Stomach smooth muscle (tissue), 2 donors: ENCODE data around the gene PRAMEF2.
"Not testable (repeated sequence)": the region's sequence is repeated elsewhere in the genome, so short reads cannot be mapped to it uniquely, and the experiment has no call there.

Experiments used
- H3K27ac ChIP-seq: one replicate; pipeline ENCODE4 v1.7.0; 2013; ENCODE audit warnings: mild to moderate bottlenecking, low read length, inconsistent platforms
- H3K27me3 ChIP-seq, 2 donors: one replicate each; pipeline ENCODE4 v1.7.0; 2013; ENCODE audit warnings: low read length in 2 of 2; ENCODE audit not compliant: insufficient read depth in 2 of 2, control insufficient read depth in 1 of 2
- H3K36me3 ChIP-seq, 2 donors: one replicate each; pipeline ENCODE4 v1.7.0; 2013; ENCODE audit warnings: low read length in 2 of 2; ENCODE audit not compliant: control insufficient read depth in 2 of 2, insufficient read depth in 2 of 2
- H3K4me1 ChIP-seq: one replicate; pipeline ENCODE4 v1.7.0; 2013; ENCODE audit warnings: low read length; ENCODE audit not compliant: control insufficient read depth, insufficient read depth
- H3K4me3 ChIP-seq, 2 donors: one replicate each; pipeline ENCODE4 v1.7.0; 2013; ENCODE audit warnings: low read length in 2 of 2
- H3K9ac ChIP-seq, 2 donors: one replicate each; pipeline ENCODE4 v1.7.0; 2013; ENCODE audit warnings: low read length in 2 of 2, mild to moderate bottlenecking in 1 of 2
- H3K9me3 ChIP-seq, 2 donors: one replicate each; pipeline ENCODE4 v1.7.0; 2013; ENCODE audit warnings: low read length in 2 of 2; ENCODE audit not compliant: control insufficient read depth in 2 of 2
- donor health status: healthy.
- donor health status: Pancreatic carcinoma.

The PRAMEF2 gene

DNA sequence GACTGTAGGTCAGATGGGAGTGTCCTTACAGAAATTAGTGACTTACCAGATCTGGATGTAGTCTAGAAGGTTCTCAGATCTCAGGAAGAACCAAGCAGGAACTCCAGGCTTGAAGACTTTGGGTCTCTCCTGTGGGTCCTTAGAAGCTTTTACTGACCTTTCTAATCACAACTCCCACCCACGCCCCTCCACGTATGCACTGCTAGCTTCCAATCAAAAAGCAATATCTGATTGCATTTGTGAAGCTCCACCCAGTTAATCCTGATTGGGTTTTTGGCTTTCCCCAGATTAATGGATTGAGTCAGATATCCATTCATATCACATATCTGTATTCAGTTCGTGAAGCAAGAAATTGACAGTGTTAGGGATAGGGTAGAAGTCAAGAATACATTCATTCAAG lies 29.2 kb downstream of the PRAMEF2 start, which contains the start of gene PRAMEF4:
PRAMEF4 (minus strand) TSS at position 101 of the 400 bp plus-strand sequence. CDS start 2,807 bp downstream, outside the sequence.
- H3K27me3 ChIP-seq, H3K27ac ChIP-seq, H3K4me1 ChIP-seq, H3K4me3 ChIP-seq, H3K9ac ChIP-seq, H3K36me3 ChIP-seq, H3K9me3 ChIP-seq: not testable (repeated sequence)

DNA sequence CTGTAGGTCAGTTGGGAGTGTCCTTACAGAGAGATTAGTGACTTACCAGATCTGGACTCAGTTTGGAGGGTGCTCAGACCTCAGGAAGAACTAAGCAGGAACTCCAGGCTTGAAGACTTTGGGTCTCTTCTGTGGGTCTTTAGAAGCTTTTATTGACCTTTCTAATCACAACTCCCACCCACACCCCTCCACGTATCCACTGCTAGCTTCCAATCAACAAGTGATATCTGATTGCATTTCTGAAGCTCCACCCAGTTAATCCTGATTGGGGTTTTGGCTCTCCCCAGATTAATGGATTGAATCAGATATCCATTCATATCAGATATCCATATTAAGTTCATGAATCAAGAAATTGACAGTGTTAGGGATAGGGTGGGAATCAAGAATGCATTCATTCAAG lies 41.3 kb downstream of the PRAMEF2 start, which contains the start of gene PRAMEF10:
PRAMEF10 (minus strand) TSS at position 101 of the 400 bp plus-strand sequence. CDS start 2,423 bp downstream, outside the sequence.
- H3K9ac ChIP-seq, H3K27ac ChIP-seq, H3K4me1 ChIP-seq, H3K36me3 ChIP-seq, H3K27me3 ChIP-seq, H3K9me3 ChIP-seq, H3K4me3 ChIP-seq: not testable (repeated sequence)

DNA sequence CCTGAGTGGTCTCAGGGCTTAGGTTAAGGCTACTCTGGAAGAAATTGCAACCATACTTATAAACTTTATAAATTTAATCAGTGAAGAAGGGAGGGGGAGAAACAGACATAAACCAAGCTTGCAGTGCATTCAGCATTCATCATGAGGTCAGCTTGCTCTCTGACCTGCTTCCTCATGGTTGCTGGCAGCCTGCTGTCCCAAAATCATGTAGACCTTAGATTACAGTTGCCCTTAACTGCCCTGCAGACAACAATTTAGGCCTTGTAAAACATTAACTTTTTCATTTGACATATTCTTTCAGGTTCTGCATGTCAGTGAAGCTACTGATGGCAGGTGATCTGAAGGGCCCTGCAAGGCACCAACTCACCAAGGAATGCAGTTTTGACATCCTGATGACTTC lies 42.3 kb downstream of the PRAMEF2 start:
- H3K4me1 ChIP-seq, H3K27ac ChIP-seq, H3K36me3 ChIP-seq, H3K9me3 ChIP-seq, H3K27me3 ChIP-seq, H3K9ac ChIP-seq, H3K4me3 ChIP-seq: not testable (repeated sequence)

DNA sequence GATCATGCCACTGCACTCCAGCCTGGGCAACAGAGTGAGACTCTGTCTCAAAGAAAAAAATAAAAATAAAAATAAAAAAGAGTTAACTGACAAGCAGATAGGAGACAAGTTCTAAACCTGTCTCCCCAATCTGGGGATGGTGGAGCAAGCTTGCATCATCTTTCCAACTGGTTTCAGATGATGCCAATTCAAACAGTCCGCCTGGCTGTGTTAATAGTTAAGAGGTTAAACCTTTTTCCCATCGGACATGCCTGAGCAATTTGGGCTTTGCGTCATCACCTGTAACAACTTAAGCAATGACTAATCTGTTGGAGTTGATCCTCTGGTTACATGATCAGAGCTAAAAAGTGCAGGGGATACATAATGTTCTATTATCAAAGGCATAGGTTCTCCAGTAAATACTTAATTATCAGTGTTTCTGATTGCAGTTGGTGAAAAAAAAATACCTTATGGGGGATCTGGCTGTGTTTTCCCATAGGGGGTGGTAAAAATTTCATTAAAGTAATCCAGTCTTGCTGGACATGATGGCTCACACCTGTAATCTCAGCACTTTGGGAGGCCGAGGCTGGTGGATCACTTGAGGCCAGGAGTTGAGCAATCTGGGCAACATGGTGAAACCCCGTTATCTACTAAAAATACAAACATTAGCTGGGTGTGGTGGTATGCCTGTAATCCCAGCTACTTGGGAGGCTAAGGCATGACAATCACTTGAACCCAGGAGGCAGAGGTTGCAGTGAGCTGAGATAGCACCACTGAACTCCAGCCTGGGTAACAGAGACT lies 47.1 kb downstream of the PRAMEF2 start:
- not testable (repeated sequence) for H3K4me3 ChIP-seq, H3K9me3 ChIP-seq, H3K9ac ChIP-seq, H3K27me3 ChIP-seq, H3K27ac ChIP-seq, H3K36me3 ChIP-seq, H3K4me1 ChIP-seq
